Colonic mucosa (tissue), 4 donors: ENCODE measurements around the gene WDR81. TPM values are rescaled to one million over a fixed set of nuclear protein-coding genes. Genes with fewer than 3 reads are reported as not detected.
"Not testable (repeated sequence)": the region's sequence is repeated elsewhere in the genome, so short reads cannot be mapped to it uniquely, and the experiment has no call there.

Experiments used
- DNase-seq: peaks from one replicate; pipeline ENCODE4 v3.0.0-alpha.2; 2020
- H3K27ac ChIP-seq: fragments of 200-600 bp; one replicate; pipeline ENCODE4 v1.8.0; 2021
- H3K27me3 ChIP-seq: fragments of 200-600 bp; one replicate; pipeline ENCODE4 v1.8.0; 2021
- H3K36me3 ChIP-seq: fragments of 200-600 bp; one replicate; pipeline ENCODE4 v1.8.0; 2021
- H3K4me1 ChIP-seq: fragments of 200-600 bp; one replicate; pipeline ENCODE4 v1.8.0; 2021; ENCODE audit warnings: mild to moderate bottlenecking
- H3K4me3 ChIP-seq: fragments of 200-600 bp; one replicate; pipeline ENCODE4 v1.8.0; 2021
- H3K9ac ChIP-seq, 2 donors: one replicate each; pipeline ENCODE4 v1.7.0; 2013; ENCODE audit warnings: control low read depth in 2 of 2, low read depth in 2 of 2, low read length in 2 of 2
- H3K9me3 ChIP-seq: fragments of 200-600 bp; one replicate; pipeline ENCODE4 v1.8.0; 2021
- CTCF ChIP-seq: fragments of 200-600 bp; IDR thresholded peaks from one replicate; pipeline ENCODE4 v1.8.0; 2022; ENCODE audit warnings: antibody characterized with exemption, mild to moderate bottlenecking
- intact Hi-C: fragments of 100-400 bp; cut with DNase I; formaldehyde crosslinking; loops from one replicate; pipeline ENCODE4 v1.14.1; 2022
- total RNA-seq, 2 donors: library from RNA; stranded (reverse); fragmentation: NEBNext Ultra II Directional in 1 of 2; extraction: Animal tissue kit (Norgen Biotek cat#: 25700) in 1 of 2; gene quantifications; one replicate each; pipeline ENCODE4 v1.2.1, GENCODE V29; 2021
- donor health status: healthy.
- donor health status: DM: no; HTN: no; CAD: no.
- donor health status: DM: no; HTN: no; CAD: no.

Gene WDR81
- total RNA-seq, 2 donors from 2014 or later: 9.2 to 16.0 TPM

- H3K4me3 ChIP-seq: no peak overlapping the region
- TF ChIP-seq CTCF: no peak
- no peak overlapping the region for H3K27ac ChIP-seq
- H3K4me1 ChIP-seq: no peaks in the 10 kb centered on the region
- H3K9ac ChIP-seq: no peak overlapping the region
- no peaks in the 10 kb centered on the region for H3K36me3 ChIP-seq
- no peak for DNase-seq
- no peaks in the 10 kb centered on the region for H3K9me3 ChIP-seq
- no peaks in the 10 kb centered on the region for H3K27me3 ChIP-seq
- intact Hi-C loops: no loop called here
These were observed 33.8 kb upstream of the WDR81 start for GRCh38 chr17:1690544-1691221.

GRCh38 chr17:1693339-1693738, 31.2 kb upstream of the WDR81 start:
- no peak for DNase-seq
- no peaks in the 10 kb centered on the region for H3K36me3 ChIP-seq
- no peak for TF ChIP-seq CTCF
- no peak overlapping the region for H3K9ac ChIP-seq
- H3K4me3 ChIP-seq: no peak overlapping the region
- intact Hi-C loops: no loop called here
- no peaks in the 10 kb centered on the region for H3K4me1 ChIP-seq
- no peaks in the 10 kb centered on the region for H3K9me3 ChIP-seq
- H3K27ac ChIP-seq: no peak overlapping the region
- H3K27me3 ChIP-seq: no peaks in the 10 kb centered on the region

GRCh38 chr17:1695365-1695764, 29.1 kb upstream of the WDR81 start:
- Histone ChIP-seq H3K4me3 (no peak overlapping the region), H3K9me3 (no peaks in the 10 kb centered on the region), H3K36me3 (no peaks in the 10 kb centered on the region), H3K9ac (no peak overlapping the region), H3K27me3 (no peaks in the 10 kb centered on the region), H3K4me1 (no peaks in the 10 kb centered on the region), H3K27ac (no peak overlapping the region)
- no peak for DNase-seq
- TF ChIP-seq CTCF: no peak
- intact Hi-C loops: no loop called here

- Histone ChIP-seq H3K36me3 (no peaks in the 10 kb centered on the region), H3K9ac (no peak overlapping the region), H3K9me3 (no peaks in the 10 kb centered on the region), H3K4me1 (no peaks in the 10 kb centered on the region), H3K27ac (no peak overlapping the region), H3K4me3 (no peak overlapping the region), H3K27me3 (no peaks in the 10 kb centered on the region)
- intact Hi-C loops: no loop called here
- TF ChIP-seq CTCF: no peak
- DNase-seq: no peak
These were observed 26.8 kb upstream of the WDR81 start for GRCh38 chr17:1697681-1698080.

GRCh38 chr17:1699891-1700290, 24.6 kb upstream of the WDR81 start:
- H3K9me3 ChIP-seq, H3K27ac ChIP-seq, H3K4me1 ChIP-seq, H3K9ac ChIP-seq, H3K4me3 ChIP-seq, H3K27me3 ChIP-seq, DNase-seq, H3K36me3 ChIP-seq: not testable (repeated sequence)
- intact Hi-C loops: loop anchor here (10.0 kb wide), 1 partner anchor 45 kb away; no protein-coding TSS in a partner anchor

- no peaks in the 10 kb centered on the region for H3K4me1 ChIP-seq
- intact Hi-C loops: loop anchor here (10.0 kb wide), 1 partner anchor 48 kb away; no protein-coding TSS in a partner anchor
- H3K27me3 ChIP-seq: no peaks in the 10 kb centered on the region
- no peaks in the 10 kb centered on the region for H3K36me3 ChIP-seq
- no peak overlapping the region for H3K9ac ChIP-seq
- no peaks in the 10 kb centered on the region for H3K9me3 ChIP-seq
- TF ChIP-seq CTCF: no peak
- no peak for DNase-seq
- no peak overlapping the region for H3K4me3 ChIP-seq
- H3K27ac ChIP-seq: no peak overlapping the region
These were observed 21.4 kb upstream of the WDR81 start for GRCh38 chr17:1703063-1703462.
